Measurements from ENCODE around the gene MSGN1. TPM values are rescaled to one million over a fixed set of nuclear protein-coding genes. Genes with fewer than 3 reads are reported as not detected.

MSGN1 gene
- total RNA-seq, 4 donors from 2014 or later = not detected

GRCh38 chr2:17843457-17843856 is 27.2 kb downstream of the MSGN1 start:
- Histone ChIP-seq H3K27me3 (no peaks in the 10 kb centered on the region), H3K27ac (no peak overlapping the region), H3K4me3 (no peak overlapping the region), H3K36me3 (no peaks in the 10 kb centered on the region), H3K9me3 (no peaks in the 10 kb centered on the region), H3K4me1 (no peaks in the 10 kb centered on the region)
- DNase-seq = no peak
- TF ChIP-seq CTCF (IDR thresholded peaks at IDR 0.05) (no peak), POLR2A (IDR thresholded peaks at IDR 0.05) (no peak)

GRCh38 chr2:17845806-17846205 is 29.5 kb downstream of the MSGN1 start:
- Histone ChIP-seq H3K4me1 (no peaks in the 10 kb centered on the region), H3K27me3 (no peaks in the 10 kb centered on the region), H3K27ac (no peak overlapping the region)

GRCh38 chr2:17846676-17847075 is 30.4 kb downstream of the MSGN1 start:
- DNase-seq = no peak
- no peaks in the 10 kb centered on the region for H3K27me3 ChIP-seq
- no peak for TF ChIP-seq CTCF (IDR thresholded peaks at IDR 0.05)
- TF ChIP-seq POLR2A (IDR thresholded peaks at IDR 0.05) = no peak
- no peaks in the 10 kb centered on the region for H3K36me3 ChIP-seq
- H3K9me3 ChIP-seq = no peaks in the 10 kb centered on the region
- no peaks in the 10 kb centered on the region for H3K4me1 ChIP-seq
- no peak overlapping the region for H3K27ac ChIP-seq
- no peak overlapping the region for H3K4me3 ChIP-seq

More at GRCh38 chr2:17845806-17846205, 29.5 kb downstream of the MSGN1 start:
- no peak overlapping the region for H3K4me3 ChIP-seq
- H3K9me3 ChIP-seq = no peaks in the 10 kb centered on the region
- DNase-seq = no peak
- H3K36me3 ChIP-seq = no peaks in the 10 kb centered on the region
- no peak for TF ChIP-seq CTCF (IDR thresholded peaks at IDR 0.05)
- TF ChIP-seq POLR2A (IDR thresholded peaks at IDR 0.05) = no peak

DNA sequence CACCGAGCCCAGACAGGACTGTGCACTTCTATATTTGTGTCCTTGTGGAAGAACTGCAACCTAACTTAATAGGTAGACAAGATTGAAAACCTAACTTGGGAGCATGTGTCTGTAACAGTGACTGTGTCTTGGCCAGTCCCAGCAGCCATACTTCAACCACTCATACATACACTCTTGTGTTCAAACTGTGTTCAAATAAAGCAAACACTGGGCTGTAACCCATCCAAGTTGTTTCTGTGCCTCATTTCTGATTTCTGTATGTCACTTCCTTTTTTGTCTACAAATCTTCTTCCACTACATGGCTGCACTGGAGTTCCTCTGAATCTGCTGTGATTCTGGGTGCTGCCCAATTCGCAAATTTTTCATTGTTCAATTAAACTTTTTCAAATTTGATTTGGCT is 31.0 kb downstream of the MSGN1 start:
- Histone ChIP-seq H3K4me3 (no peak overlapping the region), H3K27me3 (no peaks in the 10 kb centered on the region), H3K27ac (no peak overlapping the region), H3K9me3 (no peaks in the 10 kb centered on the region), H3K4me1 (no peaks in the 10 kb centered on the region), H3K36me3 (no peaks in the 10 kb centered on the region)
- no peak for TF ChIP-seq CTCF (IDR thresholded peaks at IDR 0.05)
- no peak for TF ChIP-seq POLR2A (IDR thresholded peaks at IDR 0.05)
- no peak for DNase-seq

- TF ChIP-seq CTCF (IDR thresholded peaks at IDR 0.05) (no peak), POLR2A (IDR thresholded peaks at IDR 0.05) (no peak)
- H3K9me3 ChIP-seq = no peaks in the 10 kb centered on the region
- no peaks in the 10 kb centered on the region for H3K36me3 ChIP-seq
- no peaks in the 10 kb centered on the region for H3K27me3 ChIP-seq
- H3K4me1 ChIP-seq = no peaks in the 10 kb centered on the region
- H3K4me3 ChIP-seq = no peak overlapping the region
- no peak for DNase-seq
- no peak overlapping the region for H3K27ac ChIP-seq
These were observed 33.0 kb downstream of the MSGN1 start for GRCh38 chr2:17849275-17849674.

DNA sequence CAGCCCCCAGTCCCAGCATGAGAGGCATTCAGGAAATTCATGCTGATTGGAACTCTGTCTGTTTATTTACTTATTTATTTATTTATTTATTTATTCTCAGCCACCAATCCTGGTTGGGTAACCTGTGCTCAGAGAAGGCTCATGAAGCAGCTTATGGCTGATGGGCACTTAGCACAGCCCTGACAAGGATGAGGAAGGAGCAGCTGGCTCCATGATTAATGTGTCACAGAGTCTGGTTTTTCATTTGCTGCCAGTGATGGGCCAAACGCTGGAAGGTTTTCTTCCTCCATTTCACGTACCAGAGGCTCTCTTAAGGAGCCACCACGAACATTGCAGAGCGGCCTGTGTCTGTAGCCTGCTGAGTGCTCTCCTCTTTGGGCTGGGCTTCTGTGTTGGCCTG is 33.9 kb downstream of the MSGN1 start:
- no peak for TF ChIP-seq POLR2A (IDR thresholded peaks at IDR 0.05)
- TF ChIP-seq CTCF (IDR thresholded peaks at IDR 0.05) = no peak
- H3K27ac ChIP-seq = no peak overlapping the region
- no peak for DNase-seq
- no peaks in the 10 kb centered on the region for H3K9me3 ChIP-seq
- no peaks in the 10 kb centered on the region for H3K27me3 ChIP-seq
- no peak overlapping the region for H3K4me3 ChIP-seq
- H3K36me3 ChIP-seq = no peaks in the 10 kb centered on the region
- H3K4me1 ChIP-seq = no peaks in the 10 kb centered on the region

All from Peyer's patch (tissue), 4 donors.